NCI-H345 (cell line): ENCODE measurements around the gene BCL6B.
"Not testable (repeated sequence)": the region's sequence is repeated elsewhere in the genome, so short reads cannot be mapped to it uniquely, and the experiment has no call there.

Source experiments
- DNase-seq: peaks from one replicate; lab custom pipeline; 2025; lab: John Stamatoyannopoulos, UW

Gene BCL6B

GRCh38 chr17:7027335-7027734 is 4.5 kb downstream of the BCL6B start:
- DNase-seq = no peak

- DNase-seq = no peak
Observed at GRCh38 chr17:7029096-7029495, 6.2 kb downstream of the BCL6B start.

- DNase-seq = no peak
Observed at GRCh38 chr17:7029659-7030058, 6.8 kb downstream of the BCL6B start.

GRCh38 chr17:7034955-7035590 is 12.2 kb downstream of the BCL6B start:
- no peak for DNase-seq

GRCh38 chr17:7035591-7036368 is 12.9 kb downstream of the BCL6B start, which contains the start of gene SLC16A13:
Gene SLC16A13, plus strand, starts transcription at chr17:7036015. Its CDS starts 368 bp downstream, at chr17:7036383.
- peak; percentile 95 for DNase-seq

- DNase-seq = no peak
Observed at GRCh38 chr17:7038025-7038862, 15.4 kb downstream of the BCL6B start.

- no peak for DNase-seq
Observed at GRCh38 chr17:7039832-7040231, 17.0 kb downstream of the BCL6B start.

GRCh38 chr17:7041607-7042500 is 19.0 kb downstream of the BCL6B start:
- DNase-seq = no peak

GRCh38 chr17:7042501-7043181 is 19.8 kb downstream of the BCL6B start:
- no peak for DNase-seq

- no peak for DNase-seq
Observed at GRCh38 chr17:7043182-7043496, 20.3 kb downstream of the BCL6B start.

- peak; percentile 93 for DNase-seq
Observed at GRCh38 chr17:7043497-7044198, 20.8 kb downstream of the BCL6B start, which contains the start of gene SLC16A11. Gene SLC16A11, minus strand, starts transcription at chr17:7044092. Its CDS starts 579 bp downstream, at chr17:7043513.

- DNase-seq = peak; percentile 49
Observed at GRCh38 chr17:7045492-7046126, 22.8 kb downstream of the BCL6B start.

- peak; percentile 72 for DNase-seq
Observed at GRCh38 chr17:7046127-7046724, 23.4 kb downstream of the BCL6B start.

- not testable (repeated sequence) for DNase-seq
Observed at GRCh38 chr17:7046725-7047397, 24.0 kb downstream of the BCL6B start.

GRCh38 chr17:7047566-7047965 is 24.7 kb downstream of the BCL6B start:
- DNase-seq = no peak

GRCh38 chr17:7048968-7049367 is 26.1 kb downstream of the BCL6B start:
- no peak for DNase-seq

GRCh38 chr17:7050583-7050982 is 27.7 kb downstream of the BCL6B start:
- DNase-seq = not testable (repeated sequence)

- no peak for DNase-seq
Observed at GRCh38 chr17:7056386-7056785, 33.5 kb downstream of the BCL6B start.
